OCI-LY3 (cell line): ENCODE measurements around the gene MBNL1.

ENCODE experiments used
- H2AFZ ChIP-seq: fragments of 200-600, 300-600 bp; shearing (Covaris generic); 2 replicates; pipeline ENCODE4 v1.6.0; 2014; ENCODE audit warnings: antibody characterized with exemption, low read depth, low read length
- H3K27ac ChIP-seq: fragments of 200-600, 300-600 bp; sonication (generic); 2 replicates; pipeline ENCODE4 v1.5.1; 2014; ENCODE audit warnings: mild to moderate bottlenecking, low read length, moderate library complexity, mixed read lengths
- H3K27me3 ChIP-seq: fragments of 200-600, 300-600 bp; sonication (generic); 2 replicates; pipeline ENCODE4 v1.6.1; 2014; ENCODE audit warnings: low read depth, low read length, mixed read lengths
- H3K36me3 ChIP-seq: fragments of 200-600, 300-600 bp; sonication (generic); replicated peaks from 2 replicates; pipeline ENCODE3; 2014; ENCODE audit warnings: low read depth, low read length, mixed read lengths
- H3K4me1 ChIP-seq: fragments of 300-600, 200-600 bp; sonication (generic); 2 replicates; pipeline ENCODE4 v1.6.1; 2014; ENCODE audit warnings: low read length, mixed read lengths
- H3K4me2 ChIP-seq: fragments of 200-600, 300-600 bp; sonication (generic); 2 replicates; pipeline ENCODE4 v1.6.1; 2014; ENCODE audit warnings: low read length, mixed read lengths
- H3K4me3 ChIP-seq: fragments of 300-600, 200-600 bp; sonication (generic); 2 replicates; pipeline ENCODE4 v1.5.1; 2014; ENCODE audit warnings: antibody characterized with exemption, mild to moderate bottlenecking, low read length, moderate library complexity
- H3K79me2 ChIP-seq: fragments of 300-600, 200-600 bp; shearing (Covaris generic); 2 replicates; pipeline ENCODE4 v1.6.1; 2014; ENCODE audit warnings: mild to moderate bottlenecking, low read length, mixed read lengths
- H3K9ac ChIP-seq: fragments of 300-600, 200-600 bp; shearing (Covaris generic); 2 replicates; pipeline ENCODE4 v1.6.0; 2014; ENCODE audit warnings: mild to moderate bottlenecking, low read length, moderate library complexity
- H3K9me3 ChIP-seq: fragments of 200-600, 300-600 bp; shearing (Covaris generic); 2 replicates; pipeline ENCODE4 v1.6.1; 2014; ENCODE audit warnings: low read length, mixed read lengths; ENCODE audit not compliant: insufficient read depth
- H4K20me1 ChIP-seq: fragments of 200-600, 300-600 bp; sonication (generic); 2 replicates; pipeline ENCODE4 v1.6.1; 2016; ENCODE audit warnings: low read length, mixed read lengths; ENCODE audit not compliant: insufficient read depth
- EZH2phosphoT487 ChIP-seq: fragments of 200-600 bp; shearing (Covaris generic); IDR thresholded peaks from 2 replicates; pipeline ENCODE4 v1.6.1; 2018; ENCODE audit warnings: antibody characterized with exemption, mixed run types, low read depth
- TF ChIP-seq, protein P1 (sequence below): fragments of 200-600, 300-600 bp; sonication (generic); IDR thresholded peaks from 2 replicates; pipeline ENCODE4 v1.5.1; 2014; ENCODE audit warnings: antibody characterized with exemption, low read length, low read depth

MBNL1 gene

DNA sequence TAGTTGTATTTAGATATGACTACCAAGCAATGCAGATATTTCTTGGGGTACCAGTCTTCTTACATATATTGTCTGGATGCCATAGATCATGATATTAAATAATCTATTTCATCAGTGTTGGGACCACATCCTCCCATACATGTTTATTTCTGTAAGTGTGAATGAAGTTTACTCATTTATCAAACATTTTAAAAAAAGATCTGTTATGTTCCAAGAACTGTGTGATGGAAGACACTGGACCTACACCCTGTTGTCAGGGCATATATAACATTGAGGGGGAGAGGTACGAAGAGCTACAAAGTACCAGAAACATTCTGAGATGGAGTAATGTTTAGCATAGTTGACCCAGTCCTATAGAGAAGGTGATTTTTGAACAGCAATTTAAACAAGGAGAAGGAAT, 26.6 kb downstream of the MBNL1 start:
- Histone ChIP-seq H3K36me3 (peaks cover 18% of the 10 kb centered on the region), H3K4me1 (peaks cover 25% of the 10 kb centered on the region), H3K9me3 (no peaks in the 10 kb centered on the region), H3K79me2 (peaks cover 100% of the 10 kb centered on the region), H3K4me2 (no peak overlapping the region), H3K4me3 (no peak overlapping the region), H3K27ac (no peak overlapping the region), H3K9ac (no peak overlapping the region), H3K27me3 (no peaks in the 10 kb centered on the region), H2AFZ (no peak overlapping the region), H4K20me1 (peaks cover 94% of the 10 kb centered on the region)
- no peak for TF ChIP-seq EZH2phosphoT487

DNA sequence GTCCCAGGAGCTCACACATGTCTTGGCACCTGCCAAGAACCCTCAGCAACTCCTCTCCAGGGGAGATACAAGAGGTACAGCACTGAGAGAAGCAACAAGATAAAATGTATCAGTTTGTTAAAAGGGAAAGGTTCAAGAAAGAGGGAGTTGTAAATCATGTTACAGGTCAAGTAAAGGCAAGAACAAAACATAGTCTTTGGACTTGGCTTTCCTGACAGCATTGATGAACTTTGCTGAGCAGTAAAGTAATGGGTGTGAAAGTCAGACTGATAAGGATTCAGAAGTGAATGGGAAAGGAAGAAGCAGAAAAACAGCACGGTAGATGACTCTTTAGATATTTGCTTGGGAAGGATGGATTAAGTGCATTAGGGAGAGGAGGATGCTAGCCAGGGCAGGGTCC, 27.1 kb downstream of the MBNL1 start:
- Histone ChIP-seq H3K27ac (no peak overlapping the region), H4K20me1 (peaks cover 94% of the 10 kb centered on the region), H3K4me2 (no peak overlapping the region), H3K79me2 (peaks cover 100% of the 10 kb centered on the region), H3K4me3 (no peak overlapping the region), H3K9ac (no peak overlapping the region), H3K4me1 (peaks cover 22% of the 10 kb centered on the region), H3K36me3 (peaks cover 21% of the 10 kb centered on the region), H3K9me3 (no peaks in the 10 kb centered on the region), H2AFZ (no peak overlapping the region), H3K27me3 (no peaks in the 10 kb centered on the region)
- TF ChIP-seq, protein P1, sequence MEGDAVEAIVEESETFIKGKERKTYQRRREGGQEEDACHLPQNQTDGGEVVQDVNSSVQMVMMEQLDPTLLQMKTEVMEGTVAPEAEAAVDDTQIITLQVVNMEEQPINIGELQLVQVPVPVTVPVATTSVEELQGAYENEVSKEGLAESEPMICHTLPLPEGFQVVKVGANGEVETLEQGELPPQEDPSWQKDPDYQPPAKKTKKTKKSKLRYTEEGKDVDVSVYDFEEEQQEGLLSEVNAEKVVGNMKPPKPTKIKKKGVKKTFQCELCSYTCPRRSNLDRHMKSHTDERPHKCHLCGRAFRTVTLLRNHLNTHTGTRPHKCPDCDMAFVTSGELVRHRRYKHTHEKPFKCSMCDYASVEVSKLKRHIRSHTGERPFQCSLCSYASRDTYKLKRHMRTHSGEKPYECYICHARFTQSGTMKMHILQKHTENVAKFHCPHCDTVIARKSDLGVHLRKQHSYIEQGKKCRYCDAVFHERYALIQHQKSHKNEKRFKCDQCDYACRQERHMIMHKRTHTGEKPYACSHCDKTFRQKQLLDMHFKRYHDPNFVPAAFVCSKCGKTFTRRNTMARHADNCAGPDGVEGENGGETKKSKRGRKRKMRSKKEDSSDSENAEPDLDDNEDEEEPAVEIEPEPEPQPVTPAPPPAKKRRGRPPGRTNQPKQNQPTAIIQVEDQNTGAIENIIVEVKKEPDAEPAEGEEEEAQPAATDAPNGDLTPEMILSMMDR: no peak
- no peak for TF ChIP-seq EZH2phosphoT487

DNA sequence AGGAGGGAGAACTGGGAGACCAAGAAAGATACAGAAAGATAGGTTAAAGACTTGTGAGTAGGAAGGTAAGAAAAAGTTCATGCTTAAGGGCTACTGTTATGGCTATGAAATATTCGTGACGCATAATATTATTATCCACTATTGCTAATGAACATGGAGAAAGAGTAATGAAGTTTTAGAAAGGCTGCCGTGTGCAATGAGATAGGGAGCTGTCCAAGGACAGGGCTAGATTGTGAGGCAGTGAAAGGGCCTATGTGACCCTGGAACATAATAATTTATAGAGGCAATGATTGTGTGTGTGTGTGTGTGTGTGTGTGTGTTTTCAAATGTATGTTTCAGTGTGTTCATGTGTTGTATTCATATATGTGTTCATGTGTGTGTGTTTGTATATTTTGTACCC, 27.7 kb downstream of the MBNL1 start:
- no peak overlapping the region for H3K27ac ChIP-seq
- no peak overlapping the region for H2AFZ ChIP-seq
- TF ChIP-seq, protein P1: no peak
- TF ChIP-seq EZH2phosphoT487: no peak
- no peak overlapping the region for H3K4me3 ChIP-seq
- peaks cover 94% of the 10 kb centered on the region for H4K20me1 ChIP-seq
- peaks cover 100% of the 10 kb centered on the region for H3K79me2 ChIP-seq
- H3K4me1 ChIP-seq: peaks cover 26% of the 10 kb centered on the region
- no peaks in the 10 kb centered on the region for H3K9me3 ChIP-seq
- H3K4me2 ChIP-seq: no peak overlapping the region
- H3K27me3 ChIP-seq: no peaks in the 10 kb centered on the region
- H3K36me3 ChIP-seq: peaks cover 21% of the 10 kb centered on the region
- no peak overlapping the region for H3K9ac ChIP-seq

DNA sequence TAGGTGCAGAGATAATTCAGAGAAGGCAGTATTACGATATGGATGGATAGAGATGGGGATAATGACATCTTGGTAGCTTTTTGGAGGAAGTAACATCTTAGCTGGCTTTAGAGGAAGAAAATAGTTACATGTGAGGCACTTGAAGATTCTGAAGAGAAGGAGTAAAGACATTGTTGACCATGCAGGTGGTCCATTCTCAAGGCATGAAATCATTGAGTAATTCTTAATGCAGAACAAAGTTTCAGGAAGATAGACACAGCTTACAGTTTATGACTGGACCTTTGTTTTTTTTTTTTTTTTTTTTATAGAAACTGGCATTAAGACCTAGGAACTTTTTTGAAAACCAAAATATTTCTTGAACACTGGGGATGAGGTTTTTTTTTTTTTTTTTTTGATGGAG, 28.2 kb downstream of the MBNL1 start:
- Histone ChIP-seq H3K9me3 (no peaks in the 10 kb centered on the region), H3K36me3 (peaks cover 23% of the 10 kb centered on the region), H3K27me3 (no peaks in the 10 kb centered on the region), H3K27ac (no peak overlapping the region), H3K4me1 (peaks cover 32% of the 10 kb centered on the region), H3K9ac (no peak overlapping the region), H4K20me1 (peaks cover 94% of the 10 kb centered on the region), H3K4me2 (no peak overlapping the region), H2AFZ (no peak overlapping the region), H3K79me2 (peaks cover 100% of the 10 kb centered on the region), H3K4me3 (no peak overlapping the region)
- no peak for TF ChIP-seq EZH2phosphoT487
- TF ChIP-seq, protein P1: no peak
